Measurements from ENCODE around the gene PLXNB3. TPM values are rescaled to one million over a fixed set of nuclear protein-coding genes. Genes with fewer than 3 reads are reported as not detected.

The PLXNB3 gene
- total and polyA plus RNA-seq, 4 donors: 0.11 to 0.69 (median 0.46) TPM

- H3K27ac ChIP-seq (ENCODE audit: low read depth in 1 of 2, low read length in 2 of 2): no peak overlapping the region
- H3K4me1 ChIP-seq (ENCODE audit: control insufficient read depth in 4 of 4, insufficient read depth in 4 of 4, low read length in 3 of 4): no peaks in the 10 kb centered on the region
- no peaks in the 10 kb centered on the region for H3K36me3 ChIP-seq (ENCODE audit: control insufficient read depth in 4 of 4, insufficient read depth in 3 of 4, low read depth in 1 of 4, low read length in 3 of 4)
- no peak overlapping the region for H3K4me3 ChIP-seq (ENCODE audit: low read depth in 1 of 3, low read length in 3 of 3)
- WGBS: 86% methylated on average over 20 of the region's 22 CpGs
- no peaks in the 10 kb centered on the region for H3K9me3 ChIP-seq (ENCODE audit: control insufficient read depth in 4 of 4, low read length in 3 of 4)
- no peak overlapping the region for H3K9ac ChIP-seq (ENCODE audit: low read depth in 1 of 2, low read length in 2 of 2)
- DNase-seq (ENCODE audit: low spot score): no peak
- TF ChIP-seq TAF1 (conservative IDR thresholded peaks at IDR 0.05) (no peak), HNF4G (IDR thresholded peaks at IDR 0.05) (no peak)
- H3K27me3 ChIP-seq (ENCODE audit: control insufficient read depth in 4 of 4, insufficient read depth in 4 of 4, low read length in 3 of 4): no peaks in the 10 kb centered on the region
Measured at GRCh38 chrX:153776611-153777045, 12.6 kb downstream of the PLXNB3 start.

GRCh38 chrX:153777261-153778090, 13.4 kb downstream of the PLXNB3 start:
- H3K27me3 ChIP-seq (ENCODE audit: control insufficient read depth in 4 of 4, insufficient read depth in 4 of 4, low read length in 3 of 4): no peaks in the 10 kb centered on the region
- DNase-seq (ENCODE audit: low spot score): no peak
- no peak overlapping the region for H3K27ac ChIP-seq (ENCODE audit: low read depth in 1 of 2, low read length in 2 of 2)
- H3K4me3 ChIP-seq (ENCODE audit: low read depth in 1 of 3, low read length in 3 of 3): no peak overlapping the region
- WGBS: 83% methylated on average over 34 of the region's 34 CpGs
- H3K9me3 ChIP-seq (ENCODE audit: control insufficient read depth in 4 of 4, low read length in 3 of 4): no peaks in the 10 kb centered on the region
- no peaks in the 10 kb centered on the region for H3K36me3 ChIP-seq (ENCODE audit: control insufficient read depth in 4 of 4, insufficient read depth in 3 of 4, low read depth in 1 of 4, low read length in 3 of 4)
- no peak overlapping the region for H3K9ac ChIP-seq (ENCODE audit: low read depth in 1 of 2, low read length in 2 of 2)
- H3K4me1 ChIP-seq (ENCODE audit: control insufficient read depth in 4 of 4, insufficient read depth in 4 of 4, low read length in 3 of 4): no peaks in the 10 kb centered on the region
- no peak for TF ChIP-seq NR2F2 (IDR thresholded peaks at IDR 0.05)
- no peak for TF ChIP-seq RAD21 (IDR thresholded peaks at IDR 0.05)
- TF ChIP-seq MAX (IDR thresholded peaks at IDR 0.05): no peak
- TF ChIP-seq EGR1 (IDR thresholded peaks at IDR 0.05; ENCODE audit: low read depth in 2 of 2): no peak
- no peak for TF ChIP-seq FOXA2 (IDR thresholded peaks at IDR 0.05)
- TF ChIP-seq HNF4A (conservative IDR thresholded peaks at IDR 0.05): no peak
- TF ChIP-seq JUND (IDR thresholded peaks at IDR 0.05): no peak
- no peak for TF ChIP-seq CTCF (IDR thresholded peaks at IDR 0.05; ENCODE audit: low read depth, low read length, missing input control)
- no peak for TF ChIP-seq GABPA (IDR thresholded peaks at IDR 0.05 in 1 of 2, conservative IDR thresholded peaks at IDR 0.05 in 1 of 2)
- no peak for TF ChIP-seq REST (IDR thresholded peaks at IDR 0.05)
- TF ChIP-seq YY1 (IDR thresholded peaks at IDR 0.05): no peak
- no peak for TF ChIP-seq SP1 (IDR thresholded peaks at IDR 0.05)
- TF ChIP-seq TAF1 (conservative IDR thresholded peaks at IDR 0.05): no peak
- TF ChIP-seq FOXA1 (IDR thresholded peaks at IDR 0.05): no peak
- TF ChIP-seq ATF3 (IDR thresholded peaks at IDR 0.05): no peak
